Measurements from ENCODE around the gene MUSK.
"Not testable (repeated sequence)": the region's sequence is repeated elsewhere in the genome, so short reads cannot be mapped to it uniquely, and the experiment has no call there.

Gene MUSK

GRCh38 chr9:110695846-110696245, 27.3 kb downstream of the MUSK start:
- DNase-seq (ENCODE audit: low read depth) = not testable (repeated sequence)

- DNase-seq (ENCODE audit: low read depth) = no peak
These were observed 32.4 kb downstream of the MUSK start for GRCh38 chr9:110700953-110701352.

- no peak for DNase-seq (ENCODE audit: low read depth)
These were observed 35.1 kb downstream of the MUSK start for GRCh38 chr9:110703669-110704068.

GRCh38 chr9:110707419-110707818, 38.8 kb downstream of the MUSK start:
- no peak for DNase-seq (ENCODE audit: low read depth)

GRCh38 chr9:110710420-110710819, 41.8 kb downstream of the MUSK start:
- no peak for DNase-seq (ENCODE audit: low read depth)

GRCh38 chr9:110712955-110713354, 44.4 kb downstream of the MUSK start:
- DNase-seq (ENCODE audit: low read depth) = no peak

- DNase-seq (ENCODE audit: low read depth) = no peak
These were observed 45.7 kb downstream of the MUSK start for GRCh38 chr9:110714314-110714713.

GRCh38 chr9:110728058-110728457, 59.5 kb downstream of the MUSK start:
- no peak for DNase-seq (ENCODE audit: low read depth)

- no peak for DNase-seq (ENCODE audit: low read depth)
These were observed 61.0 kb downstream of the MUSK start for GRCh38 chr9:110729641-110730040.

- no peak for DNase-seq (ENCODE audit: low read depth)
These were observed 62.9 kb downstream of the MUSK start for GRCh38 chr9:110731437-110732028.

GRCh38 chr9:110738982-110739381, 70.4 kb downstream of the MUSK start:
- no peak for DNase-seq (ENCODE audit: low read depth)

GRCh38 chr9:110742741-110743371, 74.3 kb downstream of the MUSK start:
- DNase-seq (ENCODE audit: low read depth) = no peak

GRCh38 chr9:110744715-110745384, 76.3 kb downstream of the MUSK start:
- no peak for DNase-seq (ENCODE audit: low read depth)

- no peak for DNase-seq (ENCODE audit: low read depth)
These were observed 77.1 kb downstream of the MUSK start for GRCh38 chr9:110745676-110746075.

GRCh38 chr9:110746211-110746930, 77.8 kb downstream of the MUSK start:
- no peak for DNase-seq (ENCODE audit: low read depth)

- DNase-seq (ENCODE audit: low read depth) = no peak
These were observed 79.8 kb downstream of the MUSK start for GRCh38 chr9:110748251-110748893.

- DNase-seq (ENCODE audit: low read depth) = no peak
These were observed 81.7 kb downstream of the MUSK start for GRCh38 chr9:110750272-110750671.

- DNase-seq (ENCODE audit: low read depth) = no peak
These were observed 83.4 kb downstream of the MUSK start for GRCh38 chr9:110751971-110752370.

- DNase-seq (ENCODE audit: low read depth) = no peak
These were observed 84.2 kb downstream of the MUSK start for GRCh38 chr9:110752766-110753165.

GRCh38 chr9:110753731-110754231, 85.2 kb downstream of the MUSK start:
- DNase-seq (ENCODE audit: low read depth) = no peak

- DNase-seq (ENCODE audit: low read depth) = no peak
These were observed 86.6 kb downstream of the MUSK start for GRCh38 chr9:110755179-110755578.

- no peak for DNase-seq (ENCODE audit: low read depth)
These were observed 89.6 kb downstream of the MUSK start for GRCh38 chr9:110758201-110758600.

Measured in activated T-helper 1 cell treated with Interleukin-2 at 50 U/mL for 16 hours (primary cell).